ENCODE data around the gene NABP1.

Gene NABP1

DNA sequence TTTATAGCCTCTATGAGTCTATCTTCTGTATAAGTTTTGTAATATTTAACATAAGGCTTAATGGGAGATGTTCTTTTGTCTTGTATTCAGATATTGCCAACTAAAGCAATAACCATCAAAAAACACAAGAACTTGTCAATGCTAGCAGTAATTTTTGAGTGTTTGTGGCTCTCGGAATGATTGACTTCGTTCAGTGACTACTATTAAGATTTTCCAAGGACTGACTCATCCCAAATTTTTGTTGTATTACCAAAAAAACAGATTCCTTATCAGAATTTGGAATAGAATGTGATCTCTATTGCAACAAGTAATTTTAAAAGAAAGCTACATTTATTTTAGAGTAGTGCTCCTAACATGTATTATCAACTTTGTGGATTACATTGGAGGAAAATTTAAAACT lies 8.1 kb downstream of the NABP1 start:
- DNase-seq, result no peak

DNA sequence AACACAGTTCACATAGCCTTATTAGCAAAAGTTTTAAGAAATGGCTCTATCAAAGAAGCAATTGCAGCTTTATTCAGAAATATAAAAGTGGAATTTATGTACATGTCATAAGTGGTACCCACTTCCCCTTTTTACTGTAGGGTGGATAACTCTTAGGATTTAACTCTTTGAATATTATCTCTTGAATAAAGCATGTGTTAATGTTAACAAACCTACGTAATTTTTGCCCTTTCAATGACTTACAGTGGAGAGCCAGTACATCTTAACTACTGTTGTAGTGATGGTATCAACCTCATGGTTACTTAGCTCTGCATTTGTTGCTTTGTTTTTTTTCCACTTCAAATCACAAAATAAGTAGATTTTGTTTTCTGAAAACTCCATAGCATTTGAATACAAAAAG lies 8.8 kb downstream of the NABP1 start:
- no peak for DNase-seq

DNA sequence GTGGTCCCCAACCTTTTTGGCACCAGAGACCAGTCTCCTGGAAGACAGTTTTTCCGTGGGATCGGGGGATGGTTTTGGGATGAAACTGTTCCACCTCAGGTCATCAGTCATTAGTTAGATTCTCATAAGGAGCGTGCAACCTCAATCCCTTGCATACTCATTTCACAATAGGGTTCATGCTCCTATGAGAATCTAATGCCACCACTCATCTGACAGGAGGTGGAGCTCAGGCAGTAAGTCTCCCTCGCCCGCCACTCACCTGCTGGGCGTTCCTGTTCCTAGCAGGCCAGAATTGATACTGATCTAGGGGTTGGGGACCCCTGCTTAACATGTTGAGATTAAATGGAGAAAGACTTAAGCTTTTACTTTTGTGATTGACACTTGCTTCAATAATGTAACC lies 9.9 kb downstream of the NABP1 start:
- no peak for DNase-seq

DNA sequence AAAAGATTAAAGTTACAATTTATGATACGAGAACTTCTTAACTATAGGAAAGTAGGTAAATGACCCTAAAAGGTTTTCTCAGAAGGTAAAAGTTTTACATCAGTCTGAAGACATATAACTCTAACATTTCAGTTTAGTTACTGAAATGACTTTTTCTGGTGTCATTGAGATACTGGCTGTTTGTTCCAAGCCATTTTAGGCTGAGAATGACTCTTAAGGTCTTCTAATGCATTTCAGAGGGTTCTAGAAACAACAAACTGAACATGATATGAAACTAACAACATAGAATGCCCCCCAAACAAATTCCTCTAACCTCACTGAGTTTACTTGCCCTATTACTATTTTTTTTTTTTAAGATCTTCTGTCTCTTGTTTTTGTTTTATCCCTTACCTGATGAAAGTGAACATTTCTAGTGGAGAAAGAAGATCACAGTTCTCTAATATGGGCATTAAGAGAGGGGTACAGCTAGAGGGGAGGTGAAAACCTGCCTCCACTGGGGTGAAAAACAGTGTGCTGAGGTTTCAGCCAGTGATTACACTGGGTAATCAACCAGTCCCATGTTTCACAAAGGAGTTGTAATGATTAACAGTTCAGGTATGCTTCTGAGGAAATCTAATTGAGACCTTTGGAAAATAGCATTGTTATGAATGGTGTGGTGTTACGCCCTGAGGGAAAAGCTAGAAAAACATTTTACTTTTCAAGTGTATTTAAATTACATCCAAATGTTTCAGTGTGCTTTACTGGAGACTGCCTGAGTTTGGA lies 11.2 kb downstream of the NABP1 start:
- no peak for DNase-seq

DNA sequence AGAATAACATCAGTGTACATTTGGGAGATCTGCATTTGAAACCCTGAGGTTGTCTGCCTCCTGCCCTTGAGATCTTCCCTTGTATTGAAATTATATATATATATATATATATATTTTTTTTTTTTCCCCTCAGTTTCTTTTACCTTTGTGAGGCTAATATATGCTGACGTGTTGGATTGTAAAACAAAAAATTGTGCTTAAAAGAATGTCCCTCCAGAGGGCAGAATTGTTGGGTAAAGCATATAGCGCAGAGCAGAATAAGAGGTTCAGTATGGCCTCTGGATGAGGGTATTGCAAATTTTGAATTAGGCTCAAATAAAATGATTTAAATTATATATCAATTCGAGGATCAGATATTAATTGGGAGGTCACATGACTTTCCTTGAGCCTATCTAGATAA lies 12.4 kb downstream of the NABP1 start:
- DNase-seq, result no peak

DNA sequence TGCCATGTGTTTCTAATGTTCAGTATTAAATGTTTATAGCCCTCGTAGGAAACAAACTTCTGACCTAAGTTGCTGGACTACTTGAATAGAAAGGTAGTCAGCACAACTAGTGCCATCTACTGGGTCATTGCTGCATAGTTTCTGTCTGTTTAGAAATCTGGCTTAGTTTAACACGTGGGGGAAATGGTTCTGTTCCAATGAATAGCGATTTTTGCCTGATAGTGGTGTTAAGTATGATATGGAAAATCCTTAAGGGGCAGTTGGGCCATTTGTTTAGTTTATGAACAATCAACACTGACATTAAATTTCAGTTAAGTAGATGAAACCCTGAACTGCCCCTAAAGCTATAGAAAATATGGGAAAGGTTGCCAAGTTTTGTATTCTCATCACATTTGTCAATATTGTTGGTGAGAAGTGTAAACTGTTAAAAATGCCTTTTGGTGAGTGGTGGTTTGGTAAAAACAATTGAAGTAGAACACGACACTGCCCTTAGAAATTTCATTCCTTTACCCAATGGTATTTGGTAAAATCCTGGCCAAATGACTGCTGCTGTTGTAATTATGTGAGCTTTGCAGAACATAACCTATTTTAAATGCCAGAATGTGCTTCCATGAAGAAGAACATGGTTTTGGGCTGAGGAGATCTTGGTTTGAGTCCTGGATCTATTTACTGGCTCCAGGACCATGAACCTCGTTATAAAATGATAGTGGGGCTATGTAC lies 13.2 kb downstream of the NABP1 start:
- DNase-seq, result peak; percentile 14

DNA sequence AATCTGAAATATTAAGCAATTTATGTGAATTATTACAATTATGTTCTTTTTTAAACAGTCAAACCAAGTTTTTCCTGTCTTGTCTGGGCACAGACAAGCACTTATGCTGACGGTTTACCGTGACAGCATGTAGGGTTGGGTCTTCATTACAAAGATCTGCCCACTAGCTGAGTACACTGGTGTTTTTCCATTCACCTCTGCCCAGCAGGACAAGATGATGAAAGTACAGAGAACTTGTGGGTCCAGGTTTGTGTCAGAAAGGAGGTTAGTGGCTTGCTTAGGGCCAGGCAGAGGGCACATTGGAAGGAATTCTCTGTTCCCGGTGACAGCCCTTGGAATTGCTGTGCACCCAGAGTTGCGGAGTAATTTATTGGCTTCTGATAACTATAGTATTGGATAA lies 14.0 kb downstream of the NABP1 start:
- DNase-seq, result no peak

DNA sequence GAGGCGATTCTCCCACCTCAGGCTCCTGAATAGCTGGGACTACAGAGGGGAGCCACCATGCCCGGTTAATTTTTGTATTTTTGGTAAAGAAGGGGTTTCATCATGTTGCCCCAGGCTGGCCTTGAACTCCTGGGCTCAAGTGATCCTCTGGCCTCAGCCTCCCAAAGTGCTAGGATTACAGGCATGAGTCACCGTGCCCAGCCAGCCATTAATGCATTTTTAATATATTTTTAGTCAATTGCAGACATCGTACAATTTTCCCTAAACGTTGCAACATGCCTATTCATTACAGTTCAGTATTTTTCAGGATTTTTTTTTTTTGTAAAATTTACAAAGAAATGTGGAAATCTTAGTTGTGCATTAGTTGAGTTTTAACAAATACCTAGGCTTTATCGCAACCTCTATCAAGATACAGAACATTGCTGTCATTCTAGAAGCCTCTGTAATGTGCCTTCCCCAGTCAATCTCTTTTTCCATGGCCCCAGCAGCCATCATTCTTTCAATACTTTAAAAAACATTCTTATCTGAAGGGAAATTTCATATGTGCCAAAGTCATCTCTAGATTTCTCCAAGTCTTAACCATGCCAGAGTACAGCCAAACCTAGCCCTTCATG lies 14.7 kb downstream of the NABP1 start:
- DNase-seq, result no peak

DNA sequence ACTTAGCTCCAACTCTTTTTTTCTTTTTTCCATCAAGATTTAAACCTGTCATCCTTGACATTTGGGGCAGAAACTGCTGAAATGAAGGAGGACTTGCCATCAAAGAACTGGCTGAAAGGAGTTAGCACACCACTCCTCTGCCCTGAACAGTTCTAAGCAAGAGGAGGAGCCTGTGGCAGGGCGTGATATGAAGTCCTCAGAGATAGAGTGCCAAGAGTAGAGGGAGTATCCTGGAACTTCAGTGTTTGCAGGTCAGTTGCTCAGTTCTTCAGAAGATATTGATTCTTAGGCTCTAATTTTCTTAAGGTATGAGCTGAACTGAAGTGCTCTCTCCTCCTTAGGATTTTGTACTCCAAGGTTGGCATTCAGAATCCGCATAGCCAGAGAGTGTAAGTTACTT lies 15.2 kb downstream of the NABP1 start:
- DNase-seq, result no peak

DNA sequence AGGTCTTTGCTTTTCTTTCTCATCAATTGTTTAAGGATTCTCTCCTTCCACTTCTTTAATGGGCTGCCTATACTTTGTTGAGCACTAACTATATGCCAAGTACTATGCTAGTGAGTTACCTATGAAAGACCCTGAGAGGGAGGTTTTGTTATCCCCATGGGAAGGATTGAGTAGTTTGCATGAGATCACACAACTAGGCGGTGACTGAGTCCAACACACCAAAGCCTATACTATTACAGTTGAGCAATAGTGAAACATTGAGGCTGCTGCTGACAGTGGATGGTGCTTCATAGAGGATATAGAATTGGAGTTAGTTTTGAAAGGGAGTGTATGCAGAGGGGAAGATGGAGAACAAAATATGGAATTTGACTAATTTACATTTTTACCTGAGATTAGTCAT lies 15.8 kb downstream of the NABP1 start:
- DNase-seq, result no peak

DNA sequence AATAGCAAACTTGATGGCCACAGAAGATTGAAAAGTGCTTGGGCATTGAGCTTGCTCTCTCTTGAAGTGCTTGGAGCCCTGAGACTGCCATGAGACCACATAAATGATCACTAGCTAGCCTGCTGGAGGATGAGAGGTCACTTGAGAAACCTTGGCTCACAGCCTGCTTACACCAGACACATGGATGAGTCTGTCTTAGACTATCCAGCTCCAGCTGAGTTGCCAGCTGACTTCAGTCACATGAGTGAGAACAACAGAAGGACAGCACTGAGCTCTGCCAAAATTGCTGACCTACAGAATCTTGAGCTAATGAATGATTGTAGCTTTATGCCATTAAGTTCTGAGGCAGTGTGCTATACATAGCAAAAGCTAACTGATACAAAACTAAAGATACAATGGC lies 18.1 kb downstream of the NABP1 start:
- DNase-seq, result peak; percentile 94

DNA sequence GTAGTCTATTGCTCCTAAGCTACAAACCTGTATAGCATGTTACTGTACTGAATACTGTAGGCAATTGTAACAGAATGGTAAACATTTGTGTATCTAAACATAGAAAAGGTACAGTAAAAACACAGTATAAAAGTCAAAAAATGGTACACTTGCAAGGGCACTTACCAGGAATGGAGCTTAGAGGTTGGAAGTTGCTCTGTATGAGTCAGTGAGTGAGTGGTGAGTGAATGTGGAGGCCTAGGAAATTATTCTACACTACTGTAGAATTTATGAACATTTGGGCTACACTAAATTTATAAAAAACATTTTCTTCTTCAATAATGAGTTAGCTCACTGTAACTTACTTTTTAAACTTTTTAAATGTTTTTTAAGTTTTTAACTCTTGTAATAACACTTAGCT lies 19.0 kb downstream of the NABP1 start:
- DNase-seq, result no peak

DNA sequence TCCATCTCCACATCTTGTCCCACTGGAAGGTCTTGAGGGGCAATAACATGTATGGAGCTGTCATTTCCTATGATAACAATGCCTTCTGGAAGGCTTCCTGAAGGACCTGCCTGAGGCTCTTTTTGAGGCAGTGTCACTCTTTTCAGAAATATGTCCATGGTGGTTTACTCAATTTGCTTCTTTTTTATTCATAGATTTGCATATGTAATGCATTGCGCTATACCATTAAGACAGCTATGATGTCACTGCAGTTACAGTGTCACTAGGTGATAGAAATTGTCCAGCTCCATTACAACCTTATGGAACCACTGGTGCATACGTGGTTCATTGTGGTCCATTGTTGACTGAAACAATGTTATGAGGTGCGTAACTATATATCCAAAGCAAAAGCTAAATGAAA lies 19.9 kb downstream of the NABP1 start:
- no peak for DNase-seq

DNA sequence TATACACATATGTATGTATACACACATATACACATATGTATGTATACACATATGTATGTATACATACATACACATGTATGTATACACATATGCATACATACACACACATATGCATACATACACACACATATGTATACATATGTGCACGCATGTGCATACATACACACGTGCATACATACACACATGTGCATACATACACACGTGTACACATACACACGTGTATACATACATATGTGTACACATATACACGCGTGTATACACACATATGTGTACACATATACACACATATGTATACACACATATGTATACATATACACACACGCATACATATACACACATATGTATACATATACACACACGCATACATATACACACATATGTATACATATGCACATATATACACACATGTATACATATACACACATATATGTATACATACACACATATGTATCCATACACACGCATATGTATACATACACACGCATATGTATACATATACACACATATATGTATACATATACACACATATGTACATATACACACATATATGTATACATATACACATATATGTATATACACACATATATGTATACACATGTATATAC lies 21.5 kb downstream of the NABP1 start:
- DNase-seq, result no peak

DNA sequence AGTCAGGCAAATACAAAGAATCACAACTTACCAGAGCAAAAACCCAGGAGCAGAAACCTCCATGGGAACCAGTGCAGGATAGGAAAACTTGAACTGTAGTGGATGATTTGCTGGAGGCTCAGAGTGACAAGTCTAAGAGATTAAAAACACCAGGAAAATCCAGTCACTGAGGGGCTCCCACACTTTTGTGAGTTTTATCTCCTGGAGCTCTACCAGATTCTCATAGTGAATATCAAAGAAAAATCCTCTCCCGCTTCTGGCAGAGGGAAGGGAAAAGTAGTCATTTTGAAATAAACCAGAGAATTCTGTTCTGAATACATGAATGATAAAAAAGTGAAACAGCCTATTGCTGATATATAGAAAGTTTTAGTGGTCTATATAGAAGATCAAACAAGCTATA lies 23.1 kb downstream of the NABP1 start:
- no peak for DNase-seq

DNA sequence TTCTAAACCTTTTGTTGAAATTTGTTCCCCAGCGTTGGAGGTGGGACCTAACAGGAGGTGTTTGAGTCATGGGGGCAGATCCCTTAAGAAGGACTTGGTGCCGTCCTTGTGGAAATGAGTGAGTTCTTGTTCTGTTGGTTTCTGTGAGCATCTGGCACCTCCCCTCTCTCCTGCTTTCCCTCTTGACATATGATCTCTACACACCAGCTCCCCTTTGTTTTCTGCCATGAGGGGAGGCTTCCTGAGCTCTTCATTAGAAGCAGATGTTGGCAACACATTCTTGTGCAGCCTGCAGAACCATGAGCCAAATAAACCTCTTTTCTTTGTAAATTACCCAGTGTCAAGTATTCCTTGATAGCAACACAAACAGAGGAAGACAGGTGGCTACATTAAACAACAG lies 23.8 kb downstream of the NABP1 start:
- no peak for DNase-seq

DNA sequence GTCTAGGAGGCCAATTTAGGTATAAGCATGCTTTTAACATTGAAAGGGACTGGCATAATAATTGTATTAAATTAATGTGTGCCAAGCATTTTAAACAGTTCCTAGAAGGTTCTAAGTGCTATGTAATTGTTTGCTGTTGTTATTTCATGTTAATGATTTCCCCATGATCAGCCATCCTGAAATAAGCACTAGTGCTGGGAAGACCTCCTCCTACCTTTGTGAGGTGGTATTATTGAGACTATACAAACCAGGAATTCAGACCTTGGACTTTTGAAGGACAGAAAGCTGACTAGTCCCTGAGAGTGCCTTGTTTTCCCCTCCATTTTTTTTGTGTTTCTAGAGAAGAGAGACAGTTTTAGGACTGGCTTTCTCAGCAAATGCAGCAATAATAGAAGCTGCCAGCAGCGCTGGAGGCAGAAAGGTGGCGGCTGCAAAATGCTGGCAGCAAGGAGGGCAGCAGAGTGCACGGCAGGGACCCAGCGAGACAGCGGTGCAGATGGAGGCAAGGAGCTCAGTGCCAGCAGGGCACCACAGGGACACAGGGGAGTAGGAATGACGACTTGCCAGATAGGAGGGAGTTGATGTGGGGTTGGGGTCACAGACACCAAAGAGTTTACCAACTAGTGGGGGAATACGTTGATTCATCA lies 25.3 kb downstream of the NABP1 start:
- no peak for DNase-seq

DNA sequence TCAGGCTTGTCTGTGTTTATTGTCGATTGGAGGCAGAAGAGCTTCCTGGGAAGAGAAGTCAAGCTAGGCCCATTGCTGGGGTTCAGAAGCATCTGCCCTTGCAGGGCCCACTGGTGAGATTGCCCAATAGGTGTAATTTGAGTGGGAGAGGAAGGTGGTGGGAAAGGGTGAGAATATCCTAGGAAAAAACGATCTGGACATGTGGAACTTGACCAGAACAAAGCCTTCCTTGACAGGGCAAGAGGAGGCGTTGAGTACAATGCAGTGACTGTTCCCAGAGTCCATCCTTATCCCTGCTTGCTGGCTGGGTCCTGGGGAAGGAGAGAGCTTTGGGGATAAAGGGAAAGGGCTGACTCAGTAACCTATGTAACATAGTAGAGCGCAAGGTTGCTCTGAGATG lies 27.1 kb downstream of the NABP1 start:
- no peak for DNase-seq

DNA sequence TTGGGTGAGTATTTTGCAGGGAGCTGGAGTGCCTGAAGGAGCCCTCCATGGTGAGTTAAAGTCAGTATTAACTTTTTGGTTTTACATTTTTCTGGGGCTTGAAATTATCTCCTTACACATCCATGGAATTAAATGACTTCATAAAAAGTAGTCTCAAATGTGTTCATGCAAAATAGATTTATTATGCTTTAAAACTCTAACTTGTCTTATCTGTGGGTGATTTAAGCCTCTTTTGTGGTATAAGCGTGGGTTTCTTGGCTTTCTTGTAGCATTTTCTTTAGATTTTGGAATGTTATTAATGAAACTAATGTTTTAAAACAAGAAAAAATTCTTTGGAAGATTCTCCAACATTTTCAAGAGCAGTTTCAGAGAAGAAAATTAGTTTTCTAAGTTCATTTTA lies 27.8 kb downstream of the NABP1 start:
- no peak for DNase-seq

DNA sequence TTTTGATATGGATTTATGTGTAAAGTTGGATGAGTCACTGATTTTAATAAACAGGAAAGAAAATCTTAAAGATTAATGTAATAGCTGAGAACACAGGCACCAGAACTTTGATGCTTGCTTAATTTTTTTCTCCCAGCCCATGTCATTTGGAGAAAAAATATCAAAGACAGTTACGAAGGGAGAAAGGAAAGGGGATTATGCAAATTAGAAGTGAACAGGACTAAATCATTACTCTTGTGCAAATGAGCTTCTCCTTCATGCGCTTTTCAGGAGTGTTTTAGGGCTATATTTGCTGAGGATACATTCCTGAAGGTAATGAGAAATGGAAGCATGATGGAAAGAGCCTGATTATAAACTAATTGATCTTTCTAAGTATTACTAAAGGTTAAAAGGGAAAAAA lies 28.9 kb downstream of the NABP1 start:
- no peak for DNase-seq

DNA sequence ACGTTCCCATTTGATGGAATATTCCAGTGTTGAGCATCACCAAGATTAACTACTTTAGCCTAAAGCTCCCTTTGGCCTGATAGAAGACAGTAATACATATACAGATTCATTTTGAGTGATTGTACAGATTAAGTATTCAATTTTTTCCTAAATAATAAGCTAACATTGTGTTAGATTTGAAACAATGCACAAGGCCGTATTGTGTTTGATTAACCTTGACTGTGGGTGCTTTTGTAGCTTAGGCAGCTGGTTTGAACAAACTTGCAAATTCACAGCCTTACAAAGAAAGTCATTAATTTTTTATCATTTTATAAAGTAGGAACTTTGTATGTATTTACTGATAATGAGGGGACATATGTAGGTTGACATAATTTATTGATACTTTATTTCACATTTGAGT lies 29.6 kb downstream of the NABP1 start:
- DNase-seq, result no peak

DNA sequence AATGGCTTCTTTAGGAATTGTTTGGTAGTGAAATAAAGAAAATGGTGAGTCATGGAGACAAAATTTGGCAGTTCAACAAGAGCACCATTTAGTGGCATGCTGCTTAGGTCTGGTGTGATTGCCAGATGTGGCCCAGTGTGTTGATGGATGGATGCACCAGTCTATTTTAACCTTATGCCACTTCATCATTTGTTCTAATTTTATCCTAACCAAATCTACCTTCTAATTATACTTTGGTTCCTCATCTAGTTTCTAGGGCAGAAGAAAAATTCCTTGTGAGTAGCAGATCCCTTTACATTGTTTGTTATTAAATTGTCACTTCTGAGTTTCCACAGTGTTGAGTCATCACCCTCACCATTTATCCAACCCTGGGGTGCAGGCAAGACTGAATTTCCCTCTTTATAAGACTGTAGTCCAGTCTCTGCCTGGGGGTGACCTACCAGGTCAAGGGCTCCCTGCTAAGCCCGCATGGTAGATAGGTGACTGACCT lies 32.5 kb downstream of the NABP1 start:
- no peak for DNase-seq

DNA sequence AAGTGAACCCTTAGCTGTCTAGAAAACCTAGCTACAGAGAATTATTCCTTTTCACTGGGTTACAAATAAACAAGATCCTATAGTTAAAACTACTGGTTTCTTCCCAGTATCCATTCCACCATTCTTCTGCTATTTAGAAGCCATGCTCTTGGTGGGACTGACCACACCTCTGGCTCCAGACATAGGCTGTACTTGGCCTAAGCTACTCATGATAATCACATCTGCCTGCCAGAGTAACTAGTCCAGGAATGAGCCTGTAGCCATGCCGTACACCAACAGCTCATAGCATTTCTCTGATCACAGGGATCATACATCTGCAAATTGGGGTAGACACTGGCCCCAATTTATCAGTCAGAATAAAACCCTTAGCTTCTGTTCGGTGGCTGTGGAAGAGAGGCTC lies 33.7 kb downstream of the NABP1 start:
- DNase-seq, result no peak
